HG02981 (cell line): ENCODE measurements around the gene TFPT.

Experiments used
- ATAC-seq: cut with Tn5 transposase; IDR thresholded peaks from one replicate; pipeline ENCODE4 v1.9.1; 2021; ENCODE audit warnings: mild to moderate bottlenecking, moderate library complexity; ENCODE audit not compliant: unreplicated experiment

TFPT gene

DNA sequence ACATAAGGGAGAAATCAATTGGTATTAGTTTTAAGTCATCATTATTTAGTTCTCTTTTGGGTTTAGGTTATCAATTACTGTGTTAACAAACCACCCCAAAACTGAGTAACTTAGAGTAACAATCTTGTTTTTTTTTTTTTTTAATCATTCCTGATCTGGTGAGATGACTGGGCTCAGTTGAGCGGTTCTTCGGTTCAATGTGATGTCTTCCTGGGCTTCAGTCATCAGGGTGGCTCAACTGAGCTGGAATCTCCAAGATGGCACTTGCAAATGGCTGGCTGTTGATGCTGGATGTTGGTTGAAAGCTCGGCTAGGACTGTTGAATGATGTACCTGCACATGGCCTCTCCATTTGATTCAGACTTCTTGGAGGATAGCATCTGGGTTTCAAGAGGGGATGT lies 31.0 kb downstream of the TFPT start:
- no peak for ATAC-seq

DNA sequence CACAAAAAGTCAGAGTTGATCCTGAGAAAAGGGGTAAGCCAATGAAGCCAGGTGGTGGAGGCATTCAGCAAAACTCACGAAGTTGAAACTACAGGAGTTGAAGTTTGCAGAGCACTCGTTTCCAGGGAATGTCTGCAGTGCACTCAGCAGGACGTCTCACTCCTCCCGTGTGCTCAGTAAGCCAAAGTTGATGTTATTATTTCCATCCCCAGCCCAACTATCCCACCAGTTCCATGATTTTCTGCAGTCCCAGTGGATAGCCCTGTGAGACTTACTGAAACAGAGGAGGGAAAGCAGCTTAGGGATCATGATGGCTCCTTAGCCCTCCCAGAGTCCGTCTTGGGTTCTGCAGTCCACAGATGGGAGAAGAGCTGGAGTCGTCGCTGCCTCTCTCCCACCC lies 34.4 kb downstream of the TFPT start, which contains the start of gene TARM1:
Gene TARM1, minus strand, starts transcription at position 334 of the 400 bp plus-strand sequence. Its CDS starts 25 bp downstream, at position 309.
- no peak for ATAC-seq

DNA sequence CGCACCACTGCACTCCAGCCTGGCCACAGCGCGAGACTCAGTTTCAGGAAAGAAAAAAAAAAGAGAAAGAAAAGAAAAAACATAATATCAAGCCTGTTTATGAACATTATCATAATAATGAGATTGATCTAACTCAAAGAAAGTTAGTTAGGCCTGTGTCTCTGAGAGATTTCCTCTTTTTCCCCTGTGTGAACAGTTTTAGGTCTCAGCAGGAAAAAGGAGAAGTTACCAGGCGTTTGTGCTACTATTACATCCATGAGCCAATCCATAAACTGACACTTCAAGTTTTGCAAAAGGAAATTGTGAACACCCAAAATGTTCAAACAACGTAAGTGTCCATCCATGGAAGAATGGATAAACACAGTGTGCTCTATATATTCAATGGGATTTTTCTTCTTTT lies 38.1 kb downstream of the TFPT start:
- ATAC-seq, result no peak

DNA sequence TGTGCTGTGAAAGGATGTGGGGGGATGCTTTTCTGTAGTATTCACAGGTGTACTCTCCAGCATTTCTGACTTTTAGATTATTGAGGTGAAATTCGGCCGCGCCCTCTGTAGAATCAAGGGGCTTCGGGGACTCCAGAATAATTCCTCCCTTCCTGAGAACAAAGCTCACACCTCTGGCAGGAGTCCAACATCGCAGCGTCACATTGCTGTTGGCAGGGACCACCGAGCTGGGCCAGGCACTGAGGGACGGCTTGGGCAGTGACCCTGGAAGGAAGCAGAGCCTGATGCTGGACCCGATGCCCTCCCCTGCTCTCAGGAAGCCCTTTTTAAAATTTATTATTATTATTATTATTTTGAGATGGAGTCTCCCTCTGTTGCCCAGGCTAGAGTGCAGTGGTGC lies 40.6 kb downstream of the TFPT start:
- no peak for ATAC-seq

DNA sequence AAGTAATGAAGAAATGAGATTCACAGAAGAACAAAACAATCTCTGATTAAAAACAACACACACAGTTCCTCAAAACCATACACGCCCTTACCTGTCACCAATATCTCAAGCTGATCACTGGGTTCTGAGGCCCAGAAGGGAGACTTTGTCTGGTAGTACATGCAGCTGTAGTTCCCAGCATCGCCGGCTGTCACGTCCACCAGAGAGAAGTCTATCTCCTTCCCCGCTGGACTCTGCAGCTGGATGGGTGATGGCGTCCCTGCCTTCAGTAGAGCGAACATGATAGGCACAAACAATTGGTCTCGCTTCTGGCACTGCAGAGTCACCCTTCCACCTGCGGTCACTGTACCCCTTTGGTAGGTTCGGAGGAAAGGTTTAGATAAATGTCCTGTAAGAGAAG lies 41.6 kb downstream of the TFPT start:
- ATAC-seq, result no peak

DNA sequence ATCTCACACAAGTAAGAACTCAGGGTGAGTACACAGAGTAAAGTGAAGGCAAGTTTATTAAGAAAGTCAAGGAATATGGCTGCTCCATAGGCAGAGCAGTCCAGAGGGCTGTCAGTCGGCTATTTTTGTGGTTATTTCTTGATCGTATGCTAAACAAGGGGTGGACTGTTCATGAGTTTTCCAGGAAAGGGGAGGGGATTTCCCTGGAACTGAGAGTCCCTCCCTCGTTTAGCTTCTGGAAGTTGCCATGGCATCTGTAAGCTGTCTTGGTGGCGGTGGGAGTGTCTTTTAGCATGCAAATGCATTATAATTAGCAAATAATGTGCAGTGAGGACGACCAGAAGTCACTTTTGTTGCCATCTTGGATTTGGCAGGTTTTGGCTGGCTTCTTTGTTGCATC lies 46.0 kb downstream of the TFPT start:
- no peak for ATAC-seq

DNA sequence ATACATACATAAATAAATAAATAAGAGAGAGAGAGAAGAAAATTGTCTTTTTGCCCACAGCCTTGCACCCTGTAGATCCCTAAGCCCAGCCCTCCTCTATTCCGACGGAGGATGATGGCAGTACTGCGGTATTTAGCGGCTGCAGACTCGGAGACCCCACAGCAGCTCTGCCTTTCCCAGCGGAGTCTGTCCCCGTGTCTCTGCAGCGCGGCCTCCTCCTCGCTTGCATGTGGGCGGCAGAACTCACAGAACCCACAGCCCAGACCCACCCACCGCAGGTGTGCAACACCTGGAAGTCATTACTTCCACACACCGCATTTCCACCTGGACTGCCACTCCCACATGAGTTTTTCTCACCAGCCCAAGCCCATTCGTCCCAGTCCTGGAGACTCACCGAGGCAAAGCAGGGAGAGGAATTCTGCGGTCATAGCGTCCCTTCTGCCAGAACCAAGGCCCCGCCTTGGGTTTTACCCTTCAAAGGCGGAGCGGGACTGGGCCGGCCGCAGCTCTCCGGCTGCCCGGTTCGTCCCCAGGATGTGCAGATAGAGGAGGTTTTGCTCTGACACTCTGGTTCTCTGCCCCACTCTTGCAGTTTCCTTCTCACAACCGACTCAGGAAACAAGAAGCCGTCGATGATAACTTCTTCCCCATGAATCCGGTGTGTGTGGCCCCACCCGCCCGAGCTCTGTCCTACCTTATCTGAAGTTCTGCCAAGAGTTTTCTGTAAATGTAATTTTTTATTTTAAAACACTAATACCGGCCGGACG lies 51.9 kb downstream of the TFPT start, which contains the start of gene VSTM1:
Gene VSTM1, minus strand, starts transcription at position 548 of the 767 bp plus-strand sequence. Its CDS starts 120 bp downstream, at position 428.
- no peak for ATAC-seq

DNA sequence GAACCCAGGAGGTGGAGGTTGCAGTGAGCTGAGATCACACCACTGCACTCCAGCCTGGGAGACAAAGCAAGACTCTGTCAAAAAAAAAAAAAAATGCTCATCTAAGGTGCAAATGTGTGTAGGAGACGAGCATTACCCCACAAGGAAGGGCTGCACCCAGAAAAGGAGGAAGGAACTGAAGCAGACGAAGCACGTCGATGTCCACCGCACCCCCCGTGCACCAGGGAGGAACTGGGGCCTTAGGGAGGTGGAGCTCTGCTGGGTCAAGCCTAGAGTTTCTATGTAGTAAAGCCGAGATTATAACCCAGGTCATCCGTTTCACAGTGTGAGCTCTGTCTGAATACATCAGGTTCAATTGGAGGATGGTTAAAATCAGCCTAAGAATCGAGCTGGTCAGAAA lies 52.8 kb downstream of the TFPT start:
- ATAC-seq, result no peak
